ENCODE results near the gene CABS1. TPM values are rescaled to one million over a fixed set of nuclear protein-coding genes. Genes with fewer than 3 reads are reported as not detected.

The CABS1 gene
- total and polyA plus RNA-seq, 2 of the 8 experiments (the other 6 are each of a cell fraction or from before 2014, with no cell fraction given), result 0.03 TPM; not detected in 1

GRCh38 chr4:70288651-70289050 is 46.1 kb upstream of the CABS1 start:
- no peaks in the 10 kb centered on the region for H3K79me2 ChIP-seq (ENCODE audit: control insufficient read depth in 1 of 2, insufficient read depth in 2 of 2, low read length in 2 of 2)
- H2AK5ac ChIP-seq (ENCODE audit: low read depth, low read length), result no peak overlapping the region
- H3K4me3 ChIP-seq (ENCODE audit: extremely low read depth in 1 of 4, insufficient read depth in 2 of 4, low read depth in 3 of 4, low read length in 4 of 4), result no peak overlapping the region
- no peak overlapping the region for H2BK5ac ChIP-seq (ENCODE audit: low read depth, low read length)
- H3K18ac ChIP-seq (ENCODE audit: extremely low read depth, low read length), result no peak overlapping the region
- no peak overlapping the region for H3K14ac ChIP-seq (ENCODE audit: insufficient read length)
- FAIRE-seq, result no peak
- no peaks in the 10 kb centered on the region for H3K27me3 ChIP-seq (replicated peaks in 1 of 4; ENCODE audit: control insufficient read depth in 3 of 4, extremely low read depth in 1 of 4, insufficient read depth in 3 of 4, low read length in 3 of 4)
- no peaks in the 10 kb centered on the region for H3K4me1 ChIP-seq (replicated peaks in 1 of 4; ENCODE audit: control insufficient read depth in 3 of 4, insufficient read depth in 4 of 4, low read length in 3 of 4)
- no peak overlapping the region for H3K4ac ChIP-seq (replicated peaks; ENCODE audit: insufficient read length, low read depth, low read length)
- H2BK15ac ChIP-seq (ENCODE audit: low read length), result no peak overlapping the region
- H3K9ac ChIP-seq (replicated peaks in 1 of 4; ENCODE audit: extremely low read depth in 1 of 4, low read depth in 3 of 4, low read length in 3 of 4), result no peak overlapping the region
- no peak overlapping the region for H2BK12ac ChIP-seq (ENCODE audit: low read depth, low read length)
- no peak overlapping the region for H3K27ac ChIP-seq (ENCODE audit: low read depth, low read length)
- no peak for TF ChIP-seq JUN (IDR thresholded peaks at IDR 0.05; ENCODE audit: low read depth, low read length)
- TF ChIP-seq ATF2 (IDR thresholded peaks at IDR 0.05; ENCODE audit: low read length), result no peak
- no peak for TF ChIP-seq KDM5A (IDR thresholded peaks at IDR 0.05; ENCODE audit: low read length)
- no peak for TF ChIP-seq CBX5 (IDR thresholded peaks at IDR 0.05; ENCODE audit: low read depth, low read length)
- TF ChIP-seq RXRA (IDR thresholded peaks at IDR 0.05; ENCODE audit: insufficient read depth, low read depth, low read length), result no peak
- no peak for TF ChIP-seq CHD1 (IDR thresholded peaks at IDR 0.05; ENCODE audit: low read depth, low read length)
- no peak for TF ChIP-seq CTBP2 (IDR thresholded peaks at IDR 0.05; ENCODE audit: borderline replicate concordance, insufficient read depth, insufficient read length, low read length)
- TF ChIP-seq SUZ12 (IDR thresholded peaks at IDR 0.05; ENCODE audit: low read length), result no peak
- no peak for TF ChIP-seq MAX (IDR thresholded peaks at IDR 0.05)
- no peak for TF ChIP-seq POLR2AphosphoS5 (IDR thresholded peaks at IDR 0.05; ENCODE audit: low read depth, low read length)
- H3K23ac ChIP-seq (ENCODE audit: insufficient read length), result no peak overlapping the region
- POLR2A ChIA-PET (ENCODE audit: partially characterized antibody), result no interaction called here
- no peaks in the 10 kb centered on the region for H3K79me1 ChIP-seq (ENCODE audit: low read depth, low read length)
- no peak overlapping the region for H2BK20ac ChIP-seq (ENCODE audit: low read length)
- H3K23me2 ChIP-seq (ENCODE audit: low read depth, low read length), result no peaks in the 10 kb centered on the region
- no peaks in the 10 kb centered on the region for H4K20me1 ChIP-seq (replicated peaks in 1 of 2; ENCODE audit: control insufficient read depth in 1 of 2, insufficient read depth in 2 of 2, low read length in 2 of 2)
- DNase-seq (ENCODE audit: low read depth in 1 of 2, low spot score in 2 of 2), result no peak
- H3K36me3 ChIP-seq (ENCODE audit: control insufficient read depth in 2 of 4, insufficient read depth in 4 of 4, low read length in 3 of 4), result no peaks in the 10 kb centered on the region
- CTCF ChIA-PET (ENCODE audit: partially characterized antibody), result interaction anchor here (0.7 to 1.2 kb wide), 3 partner anchors 27 to 365 kb away, joined by 3 to 4 read pairs (median 3); no protein-coding TSS in a partner anchor
- H4K91ac ChIP-seq (replicated peaks; ENCODE audit: insufficient read length, low read length), result no peak overlapping the region
- H4K8ac ChIP-seq (ENCODE audit: extremely low read depth, insufficient read depth, low read length), result no peak overlapping the region
- H3K9me3 ChIP-seq (ENCODE audit: insufficient read depth in 2 of 2, low read depth in 1 of 2, low read length in 1 of 2), result no peaks in the 10 kb centered on the region
- H4K5ac ChIP-seq (ENCODE audit: insufficient read length, low read depth, low read length), result no peak overlapping the region
- WGBS, 2 experiments (ENCODE audit: extremely low coverage in 1 of 2, insufficient coverage in 1 of 2, insufficient read length in 1 of 2, insufficient replicate concordance in 2 of 2, low coverage in 1 of 2, low lambda C conversion rate in 2 of 2, missing lambda C conversion rate in 1 of 2), result 96% methylated on average over 1 of the region's 1 CpG; no CpG with 5 or more reads in 1 of the 2 experiments
- H3K56ac ChIP-seq (replicated peaks; ENCODE audit: insufficient read length, low read depth, low read length), result no peak overlapping the region
- no peak overlapping the region for H3K4me2 ChIP-seq (ENCODE audit: insufficient read depth in 1 of 2, low read depth in 2 of 2, low read length in 2 of 2)
- no peak overlapping the region for H2BK120ac ChIP-seq (replicated peaks; ENCODE audit: low read depth, low read length)
- no peak overlapping the region for H2AFZ ChIP-seq (ENCODE audit: low read length)
